GM19240 (cell line): ENCODE results near the gene TMEM52.

Source experiments
- DNase-seq: peaks from one replicate; pipeline ENCODE4 v3.0.0; 2011; ENCODE audit warnings: low spot score; ENCODE audit not compliant: insufficient read length

TMEM52 gene

DNA sequence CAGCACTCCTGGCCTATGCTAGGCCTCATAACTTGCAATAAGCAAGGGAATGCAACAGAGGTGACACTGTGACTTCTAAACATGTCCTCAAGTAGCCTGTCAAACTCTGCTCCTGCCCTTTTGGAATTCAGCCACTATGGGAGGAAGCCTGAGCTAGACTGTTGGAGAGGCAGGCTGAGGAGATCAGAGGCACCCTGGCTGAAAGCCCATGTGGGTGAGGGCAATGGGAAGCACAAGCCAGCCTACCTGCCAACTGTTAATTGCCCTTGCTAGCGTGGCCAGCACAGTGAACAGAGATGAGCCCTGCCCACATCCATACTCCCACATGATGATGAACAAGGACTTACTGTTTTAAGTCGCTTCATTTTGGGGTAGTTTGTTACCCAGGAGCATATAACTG is 45.9 kb downstream of the TMEM52 start:
- DNase-seq: no peak

DNA sequence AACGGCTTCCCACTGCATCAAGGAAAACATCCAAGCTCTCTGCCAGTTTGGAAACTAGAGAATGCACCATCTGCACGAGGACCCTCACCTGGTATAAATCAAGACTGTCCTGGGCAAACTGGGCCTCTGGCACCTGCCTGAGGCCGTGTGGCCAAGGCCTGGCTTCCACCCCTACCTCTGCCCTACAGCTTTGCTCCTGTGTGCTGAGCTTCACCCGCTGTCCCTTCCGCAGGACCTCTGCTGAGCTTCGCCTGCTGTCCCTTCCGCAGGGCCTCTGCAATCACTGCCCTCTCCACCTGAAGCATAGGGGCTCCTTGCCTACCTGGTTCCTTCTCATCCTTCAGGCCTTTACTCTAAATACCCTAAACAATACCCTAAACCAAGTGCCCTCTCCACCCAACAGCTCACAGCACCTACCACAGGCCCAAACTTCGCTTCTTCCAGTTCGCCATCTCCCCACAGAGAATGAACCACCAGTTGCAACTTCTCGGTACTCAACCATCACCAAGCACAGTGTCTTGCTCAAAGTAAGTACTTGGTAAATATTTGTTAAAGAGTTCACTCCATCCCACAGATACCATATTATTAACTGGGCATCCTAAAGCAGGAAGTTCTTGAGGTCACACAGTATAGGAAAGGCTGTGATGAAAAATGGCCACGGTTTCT is 46.6 kb downstream of the TMEM52 start:
- no peak for DNase-seq

DNA sequence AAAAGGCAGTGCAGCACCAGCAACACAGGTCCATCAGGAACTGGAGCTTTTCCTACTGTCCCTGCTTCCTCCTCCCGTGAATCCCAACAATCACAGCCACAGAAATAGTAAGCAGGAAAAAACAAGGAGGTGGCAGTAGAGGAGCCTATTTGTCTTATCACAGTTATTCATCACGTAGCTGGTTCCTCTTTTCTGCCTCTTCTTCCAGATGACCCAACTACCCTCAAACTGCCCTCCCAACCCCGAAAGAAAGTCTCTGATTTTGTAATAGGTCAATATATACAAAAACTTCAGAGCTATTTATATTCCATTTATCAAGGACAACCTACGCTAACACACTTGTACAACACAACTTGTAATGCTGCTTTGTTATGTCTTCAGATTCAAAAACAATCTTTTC is 49.6 kb downstream of the TMEM52 start:
- no peak for DNase-seq
